ENCODE data around the gene PTX4.

Gene PTX4

DNA sequence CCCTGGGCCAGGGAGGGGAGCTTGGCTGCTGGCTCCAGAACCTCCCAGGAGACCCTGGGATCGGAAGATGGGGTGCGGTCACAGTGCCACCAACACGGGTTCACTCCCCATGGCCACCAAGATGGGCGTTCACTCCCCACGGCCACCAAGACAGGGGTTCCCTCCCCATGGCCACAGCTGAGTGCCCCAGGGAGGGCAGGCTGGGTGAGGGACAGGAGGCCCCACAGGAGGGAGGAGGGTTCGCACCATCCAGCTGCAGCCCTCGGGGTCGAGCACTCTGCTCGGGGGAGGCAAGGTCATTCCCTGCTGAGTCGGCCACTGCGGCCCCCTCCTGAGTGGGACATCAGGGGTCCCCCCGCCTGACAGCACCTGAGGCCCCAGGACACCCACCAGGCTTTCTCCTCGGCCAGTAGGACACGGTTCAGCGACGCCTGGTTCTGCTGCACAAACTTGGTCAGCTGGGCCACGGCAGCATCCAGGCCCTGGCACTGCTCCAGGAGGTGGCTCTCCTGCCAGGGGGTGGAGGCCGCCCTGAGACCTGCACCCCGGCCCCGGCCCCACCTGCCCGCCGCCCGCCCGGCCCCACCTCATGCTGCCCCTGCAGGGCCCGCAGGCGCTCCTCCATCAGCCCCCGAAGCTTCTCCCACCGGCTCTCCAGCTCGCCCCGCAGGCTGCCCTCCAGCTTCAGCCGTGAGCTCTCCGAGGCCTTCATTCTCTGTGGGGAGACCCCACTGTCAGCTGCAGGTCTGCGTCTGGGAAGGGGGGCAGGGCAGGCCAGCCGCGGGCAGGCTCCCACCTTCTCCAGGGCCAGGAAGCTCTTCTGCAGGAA is 50.3 kb downstream of the PTX4 start:
- Histone ChIP-seq H3K36me3 (ENCODE audit: control insufficient read depth, insufficient read depth, low read length) (no peaks in the 10 kb centered on the region), H3K9me3 (ENCODE audit: control insufficient read depth, insufficient read depth, low read length) (no peaks in the 10 kb centered on the region), H3K27me3 (ENCODE audit: control insufficient read depth, insufficient read depth, low read length) (no peaks in the 10 kb centered on the region), H3K4me1 (ENCODE audit: control insufficient read depth, insufficient read depth, low read length) (no peaks in the 10 kb centered on the region), H3K9ac (ENCODE audit: low read depth, low read length) (no peak overlapping the region), H3K27ac (ENCODE audit: low read depth, low read length) (no peak overlapping the region), H3K4me3 (ENCODE audit: low read depth, low read length) (no peak overlapping the region)

DNA sequence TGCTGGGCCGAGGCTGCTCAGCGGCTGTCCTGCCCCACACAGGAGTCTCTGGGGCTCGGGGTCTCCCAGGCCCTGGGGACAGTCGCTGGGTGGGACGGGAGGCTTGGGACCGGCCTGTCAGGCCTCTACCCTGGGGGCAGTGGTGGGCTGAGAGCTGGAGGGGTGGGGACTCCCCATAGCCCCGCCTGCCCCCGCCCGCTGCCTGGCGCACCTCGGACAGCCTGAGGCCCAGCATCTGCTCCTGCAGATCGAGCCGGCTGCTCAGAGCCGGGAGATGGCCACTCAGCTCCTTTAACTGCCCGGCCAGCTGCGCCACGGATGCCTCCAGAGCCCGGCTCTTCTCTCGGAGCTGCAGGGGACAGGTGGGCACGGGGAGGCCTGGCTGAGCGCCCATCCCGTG is 51.1 kb downstream of the PTX4 start:
- no peak overlapping the region for H3K4me3 ChIP-seq (ENCODE audit: low read depth, low read length)
- H3K36me3 ChIP-seq (ENCODE audit: control insufficient read depth, insufficient read depth, low read length), result no peaks in the 10 kb centered on the region
- H3K27me3 ChIP-seq (ENCODE audit: control insufficient read depth, insufficient read depth, low read length), result no peaks in the 10 kb centered on the region
- no peak overlapping the region for H3K9ac ChIP-seq (ENCODE audit: low read depth, low read length)
- H3K4me1 ChIP-seq (ENCODE audit: control insufficient read depth, insufficient read depth, low read length), result no peaks in the 10 kb centered on the region
- H3K27ac ChIP-seq (ENCODE audit: low read depth, low read length), result no peak overlapping the region
- H3K9me3 ChIP-seq (ENCODE audit: control insufficient read depth, insufficient read depth, low read length), result no peaks in the 10 kb centered on the region

DNA sequence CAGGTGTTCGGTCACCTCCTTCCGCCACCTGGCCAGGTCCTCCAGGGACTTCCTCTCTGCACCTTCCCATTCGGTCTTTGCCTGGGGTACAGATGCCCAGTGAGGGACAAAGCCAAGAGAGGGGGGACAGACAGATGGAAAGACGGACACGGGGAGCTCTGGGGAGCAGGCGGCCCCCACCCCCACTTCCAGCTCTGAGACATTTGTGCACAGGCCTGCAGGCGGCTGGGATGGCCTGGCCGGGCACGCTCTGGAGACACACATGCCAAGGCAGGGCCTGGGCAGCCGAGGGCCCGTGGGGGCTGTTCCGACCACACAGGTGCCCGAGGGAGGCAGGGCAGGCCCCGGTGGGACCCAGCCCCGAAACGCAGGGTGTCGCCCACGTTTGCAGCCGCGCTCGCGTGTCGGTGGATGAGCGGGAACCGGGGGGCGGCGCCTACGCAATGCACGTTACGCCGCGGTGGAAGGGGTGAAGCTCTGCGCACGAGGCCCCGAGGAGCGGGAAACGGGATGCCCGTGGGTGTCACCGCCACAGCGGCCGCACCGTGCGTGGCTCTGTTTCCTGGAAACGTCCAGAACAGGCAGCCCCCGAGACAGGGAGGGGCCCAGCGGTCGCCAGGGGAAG is 51.9 kb downstream of the PTX4 start:
- Histone ChIP-seq H3K27ac (ENCODE audit: low read depth, low read length) (no peak overlapping the region), H3K4me1 (ENCODE audit: control insufficient read depth, insufficient read depth, low read length) (no peaks in the 10 kb centered on the region), H3K4me3 (ENCODE audit: low read depth, low read length) (no peak overlapping the region), H3K9ac (ENCODE audit: low read depth, low read length) (no peak overlapping the region), H3K36me3 (ENCODE audit: control insufficient read depth, insufficient read depth, low read length) (no peaks in the 10 kb centered on the region), H3K27me3 (ENCODE audit: control insufficient read depth, insufficient read depth, low read length) (no peaks in the 10 kb centered on the region), H3K9me3 (ENCODE audit: control insufficient read depth, insufficient read depth, low read length) (no peaks in the 10 kb centered on the region)

DNA sequence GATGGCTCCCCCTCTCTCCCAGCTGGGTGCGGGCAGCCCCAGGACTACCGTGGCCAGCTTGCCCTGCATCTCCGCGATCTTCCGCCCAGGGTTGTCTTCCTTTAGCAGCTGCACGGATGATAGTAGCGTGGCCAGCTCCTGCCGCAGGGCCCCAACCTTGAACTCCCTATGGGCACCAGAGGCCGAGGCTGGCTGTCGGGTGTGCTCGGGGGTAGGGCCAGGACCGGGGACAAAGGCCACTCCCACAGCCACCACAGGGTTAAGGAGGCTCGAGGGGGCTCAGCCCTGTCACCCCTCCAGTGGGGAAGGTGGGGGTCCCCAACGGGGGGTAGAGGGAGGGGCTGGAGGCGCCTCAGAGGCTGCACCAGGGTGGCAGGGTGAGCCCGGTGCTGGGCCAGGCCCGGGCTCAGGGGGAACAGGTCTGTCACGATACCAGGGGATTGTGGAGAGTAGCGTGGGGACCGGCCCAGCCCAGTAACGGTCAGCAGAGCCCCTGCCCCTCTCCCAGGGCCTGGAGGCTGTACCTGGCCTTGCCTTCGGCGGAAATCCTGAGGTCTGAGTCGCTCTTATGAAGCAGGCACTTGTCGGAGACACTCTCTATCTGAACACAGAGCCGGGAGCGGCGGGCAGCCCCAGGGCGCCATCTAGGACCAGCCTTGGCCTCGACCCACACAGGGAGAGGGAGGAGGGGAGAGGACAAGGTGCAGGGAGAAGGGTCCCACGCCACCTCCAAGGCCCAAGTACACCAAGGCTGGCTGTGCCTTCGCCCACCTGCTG is 52.6 kb downstream of the PTX4 start:
- H3K9me3 ChIP-seq (ENCODE audit: control insufficient read depth, insufficient read depth, low read length), result no peaks in the 10 kb centered on the region
- H3K9ac ChIP-seq (ENCODE audit: low read depth, low read length), result no peak overlapping the region
- H3K4me3 ChIP-seq (ENCODE audit: low read depth, low read length), result no peak overlapping the region
- H3K27ac ChIP-seq (ENCODE audit: low read depth, low read length), result no peak overlapping the region
- no peaks in the 10 kb centered on the region for H3K36me3 ChIP-seq (ENCODE audit: control insufficient read depth, insufficient read depth, low read length)
- H3K4me1 ChIP-seq (ENCODE audit: control insufficient read depth, insufficient read depth, low read length), result no peaks in the 10 kb centered on the region
- no peaks in the 10 kb centered on the region for H3K27me3 ChIP-seq (ENCODE audit: control insufficient read depth, insufficient read depth, low read length)

All from HUES48 (cell line).